ENCODE results near the gene CD28. TPM values are rescaled to one million over a fixed set of nuclear protein-coding genes. Genes with fewer than 3 reads are reported as not detected.

CD28 gene
- total RNA-seq, 1 donor from 2014 or later: not detected

DNA sequence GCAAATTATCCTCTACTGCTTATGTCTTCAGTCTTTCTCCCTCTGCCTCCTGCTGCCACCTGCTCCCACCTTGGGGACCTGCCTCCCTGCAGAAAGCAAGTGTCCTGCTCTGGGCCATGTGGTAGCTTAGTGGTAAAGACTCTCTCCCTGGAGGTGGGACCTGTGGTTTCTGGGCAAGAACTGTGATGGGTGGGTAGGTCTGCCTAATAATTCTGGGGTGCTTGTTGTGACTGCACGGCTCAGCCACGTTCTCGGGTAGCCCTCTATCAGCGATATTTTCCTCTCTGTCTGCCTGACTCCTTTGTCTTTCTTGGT, 16.4 kb upstream of the CD28 start:
- Mint-ChIP-seq H3K9me3 (ENCODE audit: unreplicated experiment) (no peaks in the 10 kb centered on the region), H3K27ac (ENCODE audit: unreplicated experiment) (no peak overlapping the region), H3K4me1 (ENCODE audit: unreplicated experiment) (peaks cover 66% of the 10 kb centered on the region), H3K27me3 (ENCODE audit: unreplicated experiment) (no peaks in the 10 kb centered on the region), H3K36me3 (ENCODE audit: unreplicated experiment) (no peaks in the 10 kb centered on the region), H3K4me3 (ENCODE audit: unreplicated experiment) (no peak overlapping the region)
- TF ChIP-seq, protein P1, sequence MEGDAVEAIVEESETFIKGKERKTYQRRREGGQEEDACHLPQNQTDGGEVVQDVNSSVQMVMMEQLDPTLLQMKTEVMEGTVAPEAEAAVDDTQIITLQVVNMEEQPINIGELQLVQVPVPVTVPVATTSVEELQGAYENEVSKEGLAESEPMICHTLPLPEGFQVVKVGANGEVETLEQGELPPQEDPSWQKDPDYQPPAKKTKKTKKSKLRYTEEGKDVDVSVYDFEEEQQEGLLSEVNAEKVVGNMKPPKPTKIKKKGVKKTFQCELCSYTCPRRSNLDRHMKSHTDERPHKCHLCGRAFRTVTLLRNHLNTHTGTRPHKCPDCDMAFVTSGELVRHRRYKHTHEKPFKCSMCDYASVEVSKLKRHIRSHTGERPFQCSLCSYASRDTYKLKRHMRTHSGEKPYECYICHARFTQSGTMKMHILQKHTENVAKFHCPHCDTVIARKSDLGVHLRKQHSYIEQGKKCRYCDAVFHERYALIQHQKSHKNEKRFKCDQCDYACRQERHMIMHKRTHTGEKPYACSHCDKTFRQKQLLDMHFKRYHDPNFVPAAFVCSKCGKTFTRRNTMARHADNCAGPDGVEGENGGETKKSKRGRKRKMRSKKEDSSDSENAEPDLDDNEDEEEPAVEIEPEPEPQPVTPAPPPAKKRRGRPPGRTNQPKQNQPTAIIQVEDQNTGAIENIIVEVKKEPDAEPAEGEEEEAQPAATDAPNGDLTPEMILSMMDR (IDR thresholded peaks at IDR 0.05): no peak
- no peak for DNase-seq (ENCODE audit: extremely low spot score, unreplicated experiment)

DNA sequence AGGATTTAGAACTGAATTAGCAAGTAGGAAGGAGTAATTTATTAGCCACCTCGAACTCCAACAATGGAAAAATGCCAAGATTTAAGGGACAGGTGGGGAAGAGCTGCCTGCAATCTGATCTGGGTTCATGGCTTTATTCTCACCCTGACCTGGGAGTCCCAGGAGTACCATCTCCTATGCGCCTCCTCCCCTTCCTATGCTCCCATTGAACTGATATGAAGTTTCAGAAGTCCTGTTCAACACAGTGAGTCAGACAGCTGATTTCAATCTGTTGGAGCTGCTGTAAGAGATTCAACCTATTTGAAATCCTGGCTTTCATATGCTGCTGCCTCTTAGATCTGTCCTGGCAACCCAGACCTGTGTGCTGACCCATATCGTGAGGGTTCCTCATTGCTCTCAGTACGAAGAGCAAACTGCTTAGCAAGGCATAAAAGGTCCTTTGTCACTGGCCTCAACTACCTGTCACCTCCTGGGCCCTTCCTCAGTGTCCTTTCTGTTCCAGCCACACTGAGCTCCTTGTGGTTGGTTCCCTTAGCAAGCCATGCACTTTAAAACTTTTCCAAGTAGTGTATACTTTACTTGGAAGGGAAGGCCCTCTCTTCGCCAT, 15.9 kb upstream of the CD28 start:
- Mint-ChIP-seq H3K36me3 (ENCODE audit: unreplicated experiment) (no peaks in the 10 kb centered on the region), H3K27me3 (ENCODE audit: unreplicated experiment) (no peaks in the 10 kb centered on the region), H3K27ac (ENCODE audit: unreplicated experiment) (peak overlapping the region; percentile 34), H3K9me3 (ENCODE audit: unreplicated experiment) (no peaks in the 10 kb centered on the region), H3K4me1 (ENCODE audit: unreplicated experiment) (peaks cover 61% of the 10 kb centered on the region), H3K4me3 (ENCODE audit: unreplicated experiment) (no peak overlapping the region)
- TF ChIP-seq, protein P1 (IDR thresholded peaks at IDR 0.05): no peak
- no peak for DNase-seq (ENCODE audit: extremely low spot score, unreplicated experiment)

DNA sequence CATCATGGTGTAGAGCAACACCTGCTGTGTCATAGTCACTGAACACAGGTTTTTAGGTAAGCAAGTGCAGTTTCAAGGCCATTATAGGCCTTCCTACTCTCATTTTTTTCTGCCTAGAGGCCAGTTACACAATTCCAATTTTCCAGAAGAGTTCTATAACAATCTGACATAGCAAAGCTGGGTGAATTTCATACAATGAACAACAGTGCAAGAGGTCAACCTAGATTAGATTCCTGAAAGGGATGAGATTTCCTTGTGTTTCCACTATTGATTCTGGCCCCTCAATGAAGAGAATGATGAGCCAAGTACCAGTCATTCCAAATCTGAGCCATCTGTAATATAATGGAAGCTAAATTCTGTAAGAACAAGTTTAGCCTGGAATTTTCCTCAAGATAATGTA, 15.3 kb upstream of the CD28 start:
- Mint-ChIP-seq H3K27ac (ENCODE audit: unreplicated experiment) (peak overlapping the region; percentile 34), H3K4me1 (ENCODE audit: unreplicated experiment) (peaks cover 55% of the 10 kb centered on the region), H3K4me3 (ENCODE audit: unreplicated experiment) (no peak overlapping the region), H3K9me3 (ENCODE audit: unreplicated experiment) (no peaks in the 10 kb centered on the region), H3K36me3 (ENCODE audit: unreplicated experiment) (no peaks in the 10 kb centered on the region), H3K27me3 (ENCODE audit: unreplicated experiment) (no peaks in the 10 kb centered on the region)
- TF ChIP-seq, protein P1 (IDR thresholded peaks at IDR 0.05): no peak
- no peak for DNase-seq (ENCODE audit: extremely low spot score, unreplicated experiment)

- TF ChIP-seq, protein P1 (IDR thresholded peaks at IDR 0.05): no peak
- DNase-seq (ENCODE audit: extremely low spot score, unreplicated experiment): no peak
- H3K9me3 Mint-ChIP-seq (ENCODE audit: unreplicated experiment): no peaks in the 10 kb centered on the region
- peaks cover 49% of the 10 kb centered on the region for H3K4me1 Mint-ChIP-seq (ENCODE audit: unreplicated experiment)
- H3K27me3 Mint-ChIP-seq (ENCODE audit: unreplicated experiment): no peaks in the 10 kb centered on the region
- H3K36me3 Mint-ChIP-seq (ENCODE audit: unreplicated experiment): no peaks in the 10 kb centered on the region
- peak overlapping the region; percentile 77 for H3K27ac Mint-ChIP-seq (ENCODE audit: unreplicated experiment)
- no peak overlapping the region for H3K4me3 Mint-ChIP-seq (ENCODE audit: unreplicated experiment)
Measured at GRCh38 chr2:203692031-203692710, 14.3 kb upstream of the CD28 start.

DNA sequence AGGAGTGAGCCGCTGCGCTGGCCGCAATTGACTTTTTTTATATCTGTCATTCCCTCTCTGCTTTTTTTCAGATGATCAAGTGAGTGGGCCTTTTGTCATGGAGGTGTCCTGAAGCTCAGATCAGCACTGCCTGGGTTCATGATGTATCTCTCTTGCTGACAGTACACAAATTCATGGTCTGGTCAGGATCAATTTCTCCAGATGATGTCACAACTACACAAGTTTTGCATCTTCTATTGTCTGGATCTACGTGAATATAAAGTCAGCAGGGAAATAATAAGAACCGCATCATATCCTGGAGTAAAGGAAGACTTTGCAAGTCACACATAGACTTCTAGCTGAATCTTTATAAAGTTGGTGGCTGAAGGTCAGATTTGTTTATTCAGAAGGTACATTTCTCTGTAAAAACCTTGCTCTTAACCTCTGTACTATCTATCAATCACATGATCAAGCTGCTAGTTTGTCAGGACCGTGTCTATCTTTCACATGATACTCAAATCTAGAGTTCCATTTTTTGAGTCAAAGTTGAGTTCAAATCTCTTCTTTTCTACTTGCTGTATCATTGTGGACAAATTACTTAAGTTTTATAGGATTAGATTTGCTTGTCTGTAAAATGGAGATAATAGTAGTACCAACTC, 13.1 kb upstream of the CD28 start:
- H3K4me1 Mint-ChIP-seq (ENCODE audit: unreplicated experiment): peaks cover 43% of the 10 kb centered on the region

More for the DNA sequence above, 13.1 kb upstream of the CD28 start:
- Mint-ChIP-seq H3K27me3 (ENCODE audit: unreplicated experiment) (peaks cover 3% of the 10 kb centered on the region), H3K9me3 (ENCODE audit: unreplicated experiment) (no peaks in the 10 kb centered on the region), H3K36me3 (ENCODE audit: unreplicated experiment) (no peaks in the 10 kb centered on the region), H3K4me3 (ENCODE audit: unreplicated experiment) (no peak overlapping the region), H3K27ac (ENCODE audit: unreplicated experiment) (peak overlapping the region; percentile 11)
- DNase-seq (ENCODE audit: extremely low spot score, unreplicated experiment): no peak
- TF ChIP-seq, protein P1 (IDR thresholded peaks at IDR 0.05): no peak

Data from osteocyte (in vitro differentiated cells).